HepG2 (cell line): ENCODE measurements around the gene CPHXL2. TPM values are rescaled to one million over a fixed set of nuclear protein-coding genes. Genes with fewer than 3 reads are reported as not detected.
A peak's percentile ranks its signal among the peaks of the same experiment; 100 is the strongest.

Experiments used
- ATAC-seq: fragments of 200-7000 bp; cut with Tn5 transposase; 3 replicates; pipeline ENCODE4 v1.9.1; 2020; ENCODE audit warnings: mild to moderate bottlenecking, moderate library complexity
- BruUV-seq: library from RNA; stranded (reverse); fragments of 400-500 nt; replicated peaks from 2 replicates; lab custom pipeline; 2021; lab: Mats Ljungman, UMichigan
- CTCF ChIA-PET: fragments of 300-600 bp; formaldehyde crosslinking; extraction: SDS; loops from one replicate; lab custom pipeline; 2021; ENCODE audit warnings: low total read pairs, inconsistent platforms, low intra/inter-chr PET ratio; lab: Yijun Ruan, JAX
- POLR2A ChIA-PET: fragments of 350-600 bp; sonication (Branson Sonifier 250); formaldehyde crosslinking; loops from one replicate; lab custom pipeline; 2020; ENCODE audit warnings: antibody characterized with exemption, inconsistent platforms; lab: Yijun Ruan, JAX
- DNase-seq: peaks from one replicate; pipeline ENCODE4 v3.0.0-alpha.2; 2015; ENCODE audit warnings: low spot score
- FAIRE-seq: peaks from 3 replicates; lab custom pipeline; 2011; peaks lifted over from hg19 to GRCh38; lab: Jason Lieb, UNC
- H2AFZ ChIP-seq: one replicate; pipeline ENCODE4 v1.6.1; 2011; ENCODE audit warnings: low read length, inconsistent platforms
- H3K27ac ChIP-seq: fragments of 300-600 bp; 3 replicates; pipeline ENCODE4 v1.8.0; 2011; ENCODE audit warnings: mixed run types, mild to moderate bottlenecking, mixed read lengths, low read length, inconsistent platforms; ENCODE audit not compliant: insufficient read depth; ENCODE audit errors: extremely low read length
- H3K27me3 ChIP-seq, 2 experiments: fragments of 200-600 bp in 1 of 2; 2 replicates in 1 of 2; 3 replicates in 1 of 2; pipeline versions ENCODE4 v1.6.0 to v1.8.0; 2011; ENCODE audit warnings: low read length in 2 of 2, mild to moderate bottlenecking in 2 of 2, moderate library complexity in 2 of 2, inconsistent platforms in 1 of 2; ENCODE audit not compliant: insufficient read depth in 2 of 2, control insufficient read depth in 1 of 2
- H3K36me3 ChIP-seq, 2 experiments: fragments of 200-600 bp in 1 of 2; replicated peaks in 1 of 2; 2 replicates in 1 of 2; 3 replicates in 1 of 2; pipeline versions ENCODE4 v1.5.1 to v1.8.0; 2011; ENCODE audit warnings: low read length in 2 of 2, inconsistent platforms in 1 of 2; ENCODE audit not compliant: insufficient read depth in 2 of 2, control insufficient read depth in 1 of 2
- H3K4me1 ChIP-seq: 2 replicates; pipeline ENCODE4 v1.5.1; 2012; ENCODE audit warnings: low read length, inconsistent platforms; ENCODE audit not compliant: insufficient read depth
- H3K4me2 ChIP-seq: 2 replicates; pipeline ENCODE4 v1.6.0; 2011; ENCODE audit warnings: low read depth, low read length, inconsistent platforms
- H3K4me3 ChIP-seq, 3 experiments: fragments of 200-600 bp in 1 of 3; sonication (generic), shearing (Covaris generic) in 1 of 3; replicated peaks in 1 of 3; 2 replicates each; pipeline ENCODE4 v1.5.1; 2011 to 2016; ENCODE audit warnings: low read length in 3 of 3, inconsistent platforms in 2 of 3, low read depth in 2 of 3, mild to moderate bottlenecking in 2 of 3, control low read depth in 1 of 3, mixed read lengths in 1 of 3; ENCODE audit not compliant: insufficient read depth in 1 of 3
- H3K79me2 ChIP-seq: one replicate; pipeline ENCODE4 v1.6.1; 2011; ENCODE audit warnings: low read length, inconsistent platforms; ENCODE audit not compliant: insufficient read depth
- H3K9ac ChIP-seq: 2 replicates; pipeline ENCODE4 v1.6.0; 2011; ENCODE audit warnings: mild to moderate bottlenecking, low read depth, low read length, inconsistent platforms; ENCODE audit not compliant: insufficient read depth
- H3K9me3 ChIP-seq: 2 replicates; pipeline ENCODE4 v1.5.1; 2012; ENCODE audit warnings: mild to moderate bottlenecking, low read length
- H4K20me1 ChIP-seq: 2 replicates; pipeline ENCODE4 v1.6.0; 2011; ENCODE audit warnings: inconsistent platforms, mild to moderate bottlenecking, low read length, moderate library complexity; ENCODE audit not compliant: insufficient read depth
- PHF8 ChIP-seq: sonication (generic); formaldehyde crosslinking; IDR thresholded peaks from 2 replicates; pipeline ENCODE4 v1.5.0; 2020; ENCODE audit warnings: missing genetic modification reagents
- RBFOX2 ChIP-seq: fragments of 200-400 bp; formaldehyde crosslinking; IDR thresholded peaks from 2 replicates; pipeline ENCODE4 v1.6.1; 2017; ENCODE audit warnings: low read depth, mild to moderate bottlenecking, low read length
- RBM22 ChIP-seq: fragments of 200-400 bp; formaldehyde crosslinking; optimal IDR thresholded peaks from 2 replicates; pipeline ENCODE3; 2017; ENCODE audit warnings: mild to moderate bottlenecking, low read length, moderate library complexity
- ZNF430 ChIP-seq: sonication (generic); formaldehyde crosslinking; IDR thresholded peaks from 2 replicates; pipeline ENCODE4 v1.9.0; 2021; ENCODE audit warnings: mild to moderate bottlenecking, missing genetic modification reagents
- ZNF503 ChIP-seq: sonication (generic); formaldehyde crosslinking; IDR thresholded peaks from 2 replicates; pipeline ENCODE4 v1.4.0; 2020; ENCODE audit warnings: missing genetic modification reagents
- WGBS: methylation state at CpG from one replicate; pipeline ENCODE4 v1.1.6; 2017; ENCODE audit warnings: low lambda C conversion rate; 5-methylcytosine and 5-hydroxymethylcytosine counted together
- in situ Hi-C: cut with HindIII; loops from 2 replicates; pipeline ENCODE4 v1.10.0; 2017; ENCODE audit warnings: low pct_unique_long_range_greater_than_20kb; ENCODE audit not compliant: extremely low pct_ligation_motif_present
- intact Hi-C: fragments of 100-400 bp; cut with micrococcal nuclease; formaldehyde crosslinking; loops from one replicate; pipeline ENCODE4 v1.10.0; 2022; ENCODE audit not compliant: unreplicated experiment
- polyA plus RNA-seq, 8 experiments: library from polyadenylated mRNA; depleted of rRNA in 3 of 8; stranded (reverse) in 7 of 8; unstranded in 1 of 8; fragments of >200 nt; fragmentation: Illumina TruSeq in 4 of 8; extraction: Trizol in 4 of 8; gene quantifications; 2 replicates each; pipeline versions ENCODE4 v1.2.1 to v1.2.3, GENCODE V29; 2011 to 2016; ENCODE audit warnings: low read depth in 4 of 8, missing spikeins in 1 of 8, mixed read lengths in 1 of 8; ENCODE audit not compliant: insufficient read depth in 1 of 8
- total RNA-seq, 5 experiments: library from RNA; depleted of rRNA; stranded (reverse); fragments of >200 nt; fragmentation: Illumina TruSeq; extraction: Trizol; gene quantifications; 2 replicates each; pipeline ENCODE4 v1.2.3, GENCODE V29; 2016; ENCODE audit warnings: low read depth in 1 of 5

CPHXL2 gene
- total and polyA plus RNA-seq, 2 of the 13 experiments (the other 11 are each of a cell fraction or from before 2014, with no cell fraction given), result not detected

- Histone ChIP-seq H3K27ac (no peak overlapping the region), H3K4me2 (no peak overlapping the region), H3K4me1 (peaks cover 11% of the 10 kb centered on the region; the same call in 1 of the 2 replicates), H3K9ac (no peak overlapping the region), H3K9me3 (no peaks in the 10 kb centered on the region), H2AFZ (no peak overlapping the region), H3K27me3 (no peaks in the 10 kb centered on the region), H3K36me3 (peaks cover 44 to 79% of the 10 kb centered on the region in 2 experiments), H3K4me3 (no peak overlapping the region), H3K79me2 (no peaks in the 10 kb centered on the region), H4K20me1 (no peaks in the 10 kb centered on the region)
- ATAC-seq (no peak), DNase-seq (no peak), FAIRE-seq (no peak)
- 92% methylated on average over 3 of the region's 3 CpGs for WGBS
- ChIA-PET POLR2A (interaction anchor here (0.7 kb wide), 1 partner anchor 18 kb away, joined by 3 read pairs; the partner anchor contains the start of genes KARS1 and TERF2IP), CTCF (no interaction called here)
- in situ Hi-C loops, result no loop called here
- no TSS peak for BruUV-seq
- intact Hi-C loops, result no loop called here
- TF ChIP-seq RBFOX2 (0 out of 2 replicates have a peak, but pooled peaks have one; percentile 24), PHF8 (CRISPR knock-in tag) (no peak), ZNF503 (CRISPR knock-in tag) (no peak)
Observed at GRCh38 chr16:75630052-75630451, 46.8 kb downstream of the CPHXL2 start.

GRCh38 chr16:75629132-75629531, 47.7 kb downstream of the CPHXL2 start:
- Histone ChIP-seq H3K79me2 (no peaks in the 10 kb centered on the region), H3K9me3 (no peaks in the 10 kb centered on the region), H3K27me3 (no peaks in the 10 kb centered on the region), H3K4me1 (peaks cover 19% of the 10 kb centered on the region; the same call in 1 of the 2 replicates), H3K27ac (no peak overlapping the region), H2AFZ (no peak overlapping the region), H3K9ac (no peak overlapping the region), H3K36me3 (peaks cover 44 to 70% of the 10 kb centered on the region in 2 experiments), H4K20me1 (no peaks in the 10 kb centered on the region), H3K4me2 (no peak overlapping the region), H3K4me3 (no peak overlapping the region)
- POLR2A ChIA-PET, result no interaction called here
- no TSS peak for BruUV-seq
- peak; percentile 31 for TF ChIP-seq RBM22
- no peak for TF ChIP-seq ZNF430 (CRISPR knock-in tag)
- ATAC-seq (no peak), FAIRE-seq (no peak), DNase-seq (no peak)
- in situ Hi-C loops (no loop called here), intact Hi-C loops (no loop called here)
- CTCF ChIA-PET, result no interaction called here
- WGBS, result 98% methylated on average over 10 of the region's 10 CpGs
